ENCODE data around the gene DIP2C. TPM values are rescaled to one million over a fixed set of nuclear protein-coding genes. Genes with fewer than 3 reads are reported as not detected.
"Not testable (repeated sequence)": the region's sequence is repeated elsewhere in the genome, so short reads cannot be mapped to it uniquely, and the experiment has no call there.

Gene DIP2C
- total RNA-seq, 1 experiment from 2014 or later, result 10.7 TPM

GRCh38 chr10:271722-272121 is 417.7 kb downstream of the DIP2C start:
- Histone ChIP-seq H3K4me3 (no peak overlapping the region), H3K27me3 (no peaks in the 10 kb centered on the region), H3K36me3 (no peaks in the 10 kb centered on the region; the same call in 1 of the 2 replicates), H3K9me3 (no peaks in the 10 kb centered on the region)
- no peak for DNase-seq

GRCh38 chr10:271201-271600 is 418.3 kb downstream of the DIP2C start:
- Histone ChIP-seq H3K36me3 (no peaks in the 10 kb centered on the region), H3K9me3 (no peaks in the 10 kb centered on the region), H3K4me3 (no peak overlapping the region), H3K27me3 (no peaks in the 10 kb centered on the region)
- no peak for DNase-seq

GRCh38 chr10:269440-270074 is 419.9 kb downstream of the DIP2C start:
- no peaks in the 10 kb centered on the region for H3K9me3 ChIP-seq
- H3K36me3 ChIP-seq, result no peaks in the 10 kb centered on the region
- H3K27me3 ChIP-seq, result no peaks in the 10 kb centered on the region
- H3K4me3 ChIP-seq, result no peak overlapping the region
- no peak for DNase-seq

- Histone ChIP-seq H3K9me3 (no peaks in the 10 kb centered on the region), H3K4me3 (no peak overlapping the region), H3K36me3 (no peaks in the 10 kb centered on the region), H3K27me3 (no peaks in the 10 kb centered on the region)
- no peak for DNase-seq
These were observed 421.8 kb downstream of the DIP2C start for GRCh38 chr10:267705-268104.

GRCh38 chr10:266974-267425 is 422.5 kb downstream of the DIP2C start:
- DNase-seq, result no peak
- Histone ChIP-seq H3K27me3 (no peaks in the 10 kb centered on the region), H3K36me3 (no peaks in the 10 kb centered on the region), H3K9me3 (no peaks in the 10 kb centered on the region), H3K4me3 (no peak overlapping the region)

GRCh38 chr10:265816-266588 is 423.5 kb downstream of the DIP2C start:
- H3K36me3 ChIP-seq, H3K27me3 ChIP-seq, H3K4me3 ChIP-seq, H3K9me3 ChIP-seq, DNase-seq: not testable (repeated sequence)

- H3K9me3 ChIP-seq, H3K36me3 ChIP-seq, DNase-seq, H3K4me3 ChIP-seq, H3K27me3 ChIP-seq: not testable (repeated sequence)
These were observed 424.4 kb downstream of the DIP2C start for GRCh38 chr10:265074-265440.

- not testable (repeated sequence) for H3K9me3 ChIP-seq, DNase-seq, H3K27me3 ChIP-seq, H3K4me3 ChIP-seq, H3K36me3 ChIP-seq
These were observed 425.1 kb downstream of the DIP2C start for GRCh38 chr10:264160-265073.

GRCh38 chr10:260819-261429 is 428.5 kb downstream of the DIP2C start:
- H3K27me3 ChIP-seq, result no peaks in the 10 kb centered on the region
- no peaks in the 10 kb centered on the region for H3K36me3 ChIP-seq

GRCh38 chr10:251982-252582 is 437.4 kb downstream of the DIP2C start:
- Histone ChIP-seq H3K9me3 (no peaks in the 10 kb centered on the region), H3K4me3 (no peak overlapping the region), H3K27me3 (no peaks in the 10 kb centered on the region), H3K36me3 (peaks cover 22% of the 10 kb centered on the region)
- no peak for DNase-seq

More at GRCh38 chr10:260819-261429, 428.5 kb downstream of the DIP2C start:
- DNase-seq, result no peak
- no peaks in the 10 kb centered on the region for H3K9me3 ChIP-seq
- no peak overlapping the region for H3K4me3 ChIP-seq

- DNase-seq, result no peak
- H3K27me3 ChIP-seq, result no peaks in the 10 kb centered on the region
- peaks cover 24% of the 10 kb centered on the region for H3K36me3 ChIP-seq
These were observed 441.2 kb downstream of the DIP2C start for GRCh38 chr10:248307-248706.

GRCh38 chr10:247480-247879 is 442.0 kb downstream of the DIP2C start:
- Histone ChIP-seq H3K9me3 (no peaks in the 10 kb centered on the region), H3K36me3 (peaks cover 30% of the 10 kb centered on the region), H3K4me3 (no peak overlapping the region), H3K27me3 (no peaks in the 10 kb centered on the region)
- DNase-seq, result no peak

More at GRCh38 chr10:248307-248706, 441.2 kb downstream of the DIP2C start:
- no peaks in the 10 kb centered on the region for H3K9me3 ChIP-seq
- no peak overlapping the region for H3K4me3 ChIP-seq

GRCh38 chr10:246431-246830 is 443.0 kb downstream of the DIP2C start:
- Histone ChIP-seq H3K4me3 (no peak overlapping the region), H3K27me3 (no peaks in the 10 kb centered on the region), H3K36me3 (peaks cover 30% of the 10 kb centered on the region), H3K9me3 (no peaks in the 10 kb centered on the region)
- DNase-seq, result no peak

- no peak for DNase-seq
- no peaks in the 10 kb centered on the region for H3K27me3 ChIP-seq
- H3K4me3 ChIP-seq, result no peak overlapping the region
- no peaks in the 10 kb centered on the region for H3K9me3 ChIP-seq
- peaks cover 27% of the 10 kb centered on the region for H3K36me3 ChIP-seq
These were observed 445.2 kb downstream of the DIP2C start for GRCh38 chr10:244227-244626.

GRCh38 chr10:241966-242643 is 447.4 kb downstream of the DIP2C start:
- no peaks in the 10 kb centered on the region for H3K27me3 ChIP-seq
- no peak for DNase-seq
- H3K4me3 ChIP-seq, result no peak overlapping the region
- H3K9me3 ChIP-seq, result no peaks in the 10 kb centered on the region
- H3K36me3 ChIP-seq, result peaks cover 13% of the 10 kb centered on the region

GRCh38 chr10:241451-241850 is 448.0 kb downstream of the DIP2C start:
- H3K9me3 ChIP-seq, result no peaks in the 10 kb centered on the region
- no peak for DNase-seq
- no peaks in the 10 kb centered on the region for H3K27me3 ChIP-seq
- peaks cover 10% of the 10 kb centered on the region for H3K36me3 ChIP-seq
- no peak overlapping the region for H3K4me3 ChIP-seq

Measured in MG63 (cell line).